ENCODE measurements around the gene ELAVL2. TPM values are rescaled to one million over a fixed set of nuclear protein-coding genes. Genes with fewer than 3 reads are reported as not detected.

ELAVL2 gene
- total RNA-seq, 6 experiments from 2014 or later: not detected

DNA sequence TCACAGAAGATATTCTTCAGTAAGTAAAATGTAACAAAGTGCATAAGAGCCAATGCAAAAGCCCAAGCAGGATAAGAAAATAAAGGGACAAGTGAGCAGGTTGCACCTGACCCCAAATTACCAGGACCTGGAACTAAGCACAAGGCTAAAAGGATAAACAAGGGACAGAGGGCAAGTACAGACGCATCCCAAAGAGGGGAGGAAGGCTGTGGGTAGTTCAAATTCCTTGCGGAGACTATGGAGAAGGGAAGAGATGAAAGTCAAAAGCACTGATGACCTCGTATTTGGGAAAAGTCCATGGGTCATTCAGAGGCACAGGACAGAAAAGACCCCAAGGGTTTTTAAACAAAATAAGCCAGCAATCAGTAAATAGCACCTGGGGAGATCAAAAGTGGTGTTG is 11.8 kb downstream of the ELAVL2 start:
- WGBS (ENCODE audit: insufficient coverage, low coverage, low lambda C conversion rate, missing lambda C conversion rate): 15% methylated on average over 3 of the region's 3 CpGs
- no peak for TF ChIP-seq POLR2A (IDR thresholded peaks at IDR 0.05)
- TF ChIP-seq, protein P1, sequence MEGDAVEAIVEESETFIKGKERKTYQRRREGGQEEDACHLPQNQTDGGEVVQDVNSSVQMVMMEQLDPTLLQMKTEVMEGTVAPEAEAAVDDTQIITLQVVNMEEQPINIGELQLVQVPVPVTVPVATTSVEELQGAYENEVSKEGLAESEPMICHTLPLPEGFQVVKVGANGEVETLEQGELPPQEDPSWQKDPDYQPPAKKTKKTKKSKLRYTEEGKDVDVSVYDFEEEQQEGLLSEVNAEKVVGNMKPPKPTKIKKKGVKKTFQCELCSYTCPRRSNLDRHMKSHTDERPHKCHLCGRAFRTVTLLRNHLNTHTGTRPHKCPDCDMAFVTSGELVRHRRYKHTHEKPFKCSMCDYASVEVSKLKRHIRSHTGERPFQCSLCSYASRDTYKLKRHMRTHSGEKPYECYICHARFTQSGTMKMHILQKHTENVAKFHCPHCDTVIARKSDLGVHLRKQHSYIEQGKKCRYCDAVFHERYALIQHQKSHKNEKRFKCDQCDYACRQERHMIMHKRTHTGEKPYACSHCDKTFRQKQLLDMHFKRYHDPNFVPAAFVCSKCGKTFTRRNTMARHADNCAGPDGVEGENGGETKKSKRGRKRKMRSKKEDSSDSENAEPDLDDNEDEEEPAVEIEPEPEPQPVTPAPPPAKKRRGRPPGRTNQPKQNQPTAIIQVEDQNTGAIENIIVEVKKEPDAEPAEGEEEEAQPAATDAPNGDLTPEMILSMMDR (IDR thresholded peaks at IDR 0.05): no peak

GRCh38 chr9:23812673-23813072 is 13.4 kb downstream of the ELAVL2 start:
- TF ChIP-seq, protein P1 (IDR thresholded peaks at IDR 0.05): no peak
- ATAC-seq: no peak
- H3K4me3 ChIP-seq: no peak overlapping the region
- 29% methylated on average over 1 of the region's 1 CpG for WGBS (ENCODE audit: insufficient coverage, low coverage, low lambda C conversion rate, missing lambda C conversion rate)
- no peaks in the 10 kb centered on the region for H3K36me3 ChIP-seq
- DNase-seq: no peak
- H3K27ac ChIP-seq: no peak overlapping the region
- H3K4me1 ChIP-seq: no peaks in the 10 kb centered on the region
- H3K27me3 ChIP-seq: no peaks in the 10 kb centered on the region
- intact Hi-C loops (cut with DNase I): no loop called here
- H3K9me3 ChIP-seq: no peaks in the 10 kb centered on the region

More for the DNA sequence above, 11.8 kb downstream of the ELAVL2 start:
- Histone ChIP-seq H3K27me3 (no peaks in the 10 kb centered on the region), H3K4me3 (no peak overlapping the region), H3K27ac (no peak overlapping the region), H3K4me1 (no peaks in the 10 kb centered on the region), H3K36me3 (no peaks in the 10 kb centered on the region), H3K9me3 (no peaks in the 10 kb centered on the region)
- ATAC-seq (no peak), DNase-seq (no peak)
- intact Hi-C loops (cut with DNase I): no loop called here

GRCh38 chr9:23811633-23812032 is 14.4 kb downstream of the ELAVL2 start:
- Histone ChIP-seq H3K36me3 (no peaks in the 10 kb centered on the region), H3K27me3 (no peaks in the 10 kb centered on the region), H3K27ac (no peak overlapping the region), H3K4me1 (no peaks in the 10 kb centered on the region), H3K4me3 (no peak overlapping the region), H3K9me3 (no peaks in the 10 kb centered on the region)
- DNase-seq: no peak
- TF ChIP-seq, protein P1 (IDR thresholded peaks at IDR 0.05): no peak
- TF ChIP-seq POLR2A (IDR thresholded peaks at IDR 0.05): no peak
- WGBS (ENCODE audit: insufficient coverage, low coverage, low lambda C conversion rate, missing lambda C conversion rate): 22% methylated on average over 2 of the region's 2 CpGs
- ATAC-seq: no peak
- intact Hi-C loops (cut with DNase I): no loop called here

DNA sequence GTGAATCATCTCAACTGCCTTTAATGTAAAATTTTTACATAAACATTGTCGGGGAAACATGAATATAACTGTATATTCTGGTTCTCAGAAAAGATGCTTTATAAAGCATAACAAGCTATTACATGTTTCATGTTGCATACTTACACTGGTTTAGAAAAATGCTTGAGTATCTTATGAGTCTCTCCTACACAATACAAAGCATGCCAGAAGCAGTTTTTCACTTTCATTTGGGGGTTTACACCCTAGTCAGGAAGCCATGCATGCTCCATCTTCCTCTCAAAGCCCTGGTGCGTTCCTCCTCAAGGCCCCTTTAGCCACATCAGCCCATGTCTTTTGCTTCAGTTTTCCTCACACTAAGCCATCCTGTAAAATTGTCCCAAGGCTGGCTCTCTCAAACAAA is 22.8 kb downstream of the ELAVL2 start:
- TF ChIP-seq, protein P1 (IDR thresholded peaks at IDR 0.05): no peak
- TF ChIP-seq POLR2A (IDR thresholded peaks at IDR 0.05): no peak
- ATAC-seq (no peak), DNase-seq (no peak)
- intact Hi-C loops (cut with DNase I): no loop called here
- Histone ChIP-seq H3K4me1 (no peaks in the 10 kb centered on the region), H3K27ac (no peak overlapping the region), H3K4me3 (no peak overlapping the region), H3K27me3 (no peaks in the 10 kb centered on the region), H3K36me3 (no peaks in the 10 kb centered on the region), H3K9me3 (no peaks in the 10 kb centered on the region)
- 43% methylated on average over 2 of the region's 2 CpGs for WGBS (ENCODE audit: insufficient coverage, low coverage, low lambda C conversion rate, missing lambda C conversion rate)

- intact Hi-C loops (cut with DNase I): no loop called here
- ATAC-seq: no peak
- no peaks in the 10 kb centered on the region for H3K4me1 ChIP-seq
- WGBS (ENCODE audit: insufficient coverage, low coverage, low lambda C conversion rate, missing lambda C conversion rate): 69% methylated on average over 2 of the region's 2 CpGs
- no peaks in the 10 kb centered on the region for H3K36me3 ChIP-seq
- H3K27me3 ChIP-seq: no peaks in the 10 kb centered on the region
- no peak for TF ChIP-seq POLR2A (IDR thresholded peaks at IDR 0.05)
- TF ChIP-seq, protein P1 (IDR thresholded peaks at IDR 0.05): no peak
- no peak for DNase-seq
- H3K9me3 ChIP-seq: no peaks in the 10 kb centered on the region
- H3K4me3 ChIP-seq: no peak overlapping the region
- H3K27ac ChIP-seq: no peak overlapping the region
These were observed 24.5 kb downstream of the ELAVL2 start for GRCh38 chr9:23801523-23801922.

Measured in right lobe of liver (tissue), 6 donors.